Fibroblast of the aortic adventitia (primary cell): Measurements from ENCODE around the gene FSIP2. TPM values are rescaled to one million over a fixed set of nuclear protein-coding genes. Genes with fewer than 3 reads are reported as not detected.
A peak's percentile ranks its signal among the peaks of the same experiment; 100 is the strongest.

ENCODE experiments used
- DNase-seq: peaks from one replicate; pipeline ENCODE4 v3.0.0-alpha.2; 2010; ENCODE audit warnings: low read depth
- H3K4me3 ChIP-seq: 2 replicates; pipeline ENCODE4 v1.5.1; 2011; ENCODE audit warnings: low read depth, mild to moderate bottlenecking, control low read depth, low read length, moderate library complexity
- CTCF ChIP-seq: IDR thresholded peaks from 2 replicates; pipeline ENCODE4 v1.5.1; 2011; ENCODE audit warnings: mild to moderate bottlenecking, low read length, control low read depth, inconsistent platforms; ENCODE audit not compliant: insufficient read depth
- total RNA-seq: library from RNA; depleted of rRNA; stranded (reverse); fragments of >200 nt; gene quantifications from 2 replicates; pipeline ENCODE4 v1.2.3, GENCODE V29; 2012; ENCODE audit warnings: low replicate concordance

Gene FSIP2
- total RNA-seq, 1 donor: 1.6 TPM

DNA sequence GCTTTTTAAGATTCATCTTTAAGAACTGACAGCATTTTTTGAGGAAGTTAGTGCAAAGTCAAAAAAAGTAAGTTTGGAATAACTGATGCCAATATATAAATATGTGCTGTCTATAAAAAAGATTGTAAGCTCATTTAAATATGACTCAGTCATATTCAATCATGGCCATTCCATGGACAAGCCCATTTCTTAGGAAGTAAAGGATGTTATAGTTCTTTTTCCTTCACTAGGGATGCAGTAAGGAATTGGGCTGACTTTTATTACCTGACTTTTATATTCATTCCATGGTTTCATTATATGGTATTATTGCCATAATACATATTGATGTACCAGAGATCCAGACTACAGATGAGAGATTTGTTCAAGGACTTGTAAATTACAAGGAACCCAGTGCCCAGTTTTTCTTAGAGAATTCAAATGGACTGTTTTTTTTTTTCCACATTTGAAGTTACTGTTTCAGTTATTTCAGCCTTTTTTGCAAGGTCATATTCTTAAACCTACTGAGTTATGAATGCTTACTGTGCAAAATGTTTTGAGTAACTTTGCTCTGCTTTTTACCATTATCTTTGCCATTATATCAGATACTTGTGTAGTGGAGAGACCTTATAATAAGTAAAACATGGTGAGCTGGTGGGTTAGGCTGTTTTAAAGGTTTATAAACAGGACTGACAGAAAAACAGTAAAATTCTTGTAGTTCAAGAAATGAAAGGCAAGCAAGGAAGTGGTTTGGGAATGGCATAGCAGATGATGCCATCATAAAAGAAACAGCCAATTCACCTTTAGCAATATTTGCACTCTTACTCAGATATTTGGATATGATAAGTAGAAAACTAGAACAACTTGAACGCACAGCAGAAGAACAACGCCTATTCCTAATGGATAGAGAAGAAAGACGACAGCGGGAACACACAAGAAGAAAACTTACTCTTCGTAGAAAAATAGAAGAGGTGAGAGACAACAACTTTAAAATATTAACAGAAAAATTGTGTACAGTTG lies 7.6 kb downstream of the FSIP2 start:
- TF ChIP-seq CTCF: no peak
- no peak overlapping the region for H3K4me3 ChIP-seq
- DNase-seq: no peak

DNA sequence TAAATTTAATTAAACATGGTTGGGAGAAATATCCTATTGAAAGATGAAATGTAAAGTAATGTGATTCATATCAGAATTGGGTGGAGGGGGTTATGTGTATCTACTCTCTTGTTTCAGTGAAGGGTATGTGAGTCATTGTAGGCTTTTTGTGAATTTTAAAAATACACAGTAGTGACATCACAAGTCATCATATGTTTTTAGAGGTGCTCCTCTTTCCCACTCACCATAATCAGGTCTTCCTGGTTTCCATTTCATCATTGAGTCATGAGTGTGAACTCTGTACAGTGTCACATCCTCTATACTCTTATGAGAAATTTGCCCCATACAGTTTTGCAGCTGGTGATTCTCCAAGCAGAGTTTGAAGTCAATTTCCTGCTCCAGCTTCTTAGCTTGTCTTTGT lies 18.8 kb downstream of the FSIP2 start:
- DNase-seq: peak; percentile 4
- no peak overlapping the region for H3K4me3 ChIP-seq
- TF ChIP-seq CTCF: no peak

DNA sequence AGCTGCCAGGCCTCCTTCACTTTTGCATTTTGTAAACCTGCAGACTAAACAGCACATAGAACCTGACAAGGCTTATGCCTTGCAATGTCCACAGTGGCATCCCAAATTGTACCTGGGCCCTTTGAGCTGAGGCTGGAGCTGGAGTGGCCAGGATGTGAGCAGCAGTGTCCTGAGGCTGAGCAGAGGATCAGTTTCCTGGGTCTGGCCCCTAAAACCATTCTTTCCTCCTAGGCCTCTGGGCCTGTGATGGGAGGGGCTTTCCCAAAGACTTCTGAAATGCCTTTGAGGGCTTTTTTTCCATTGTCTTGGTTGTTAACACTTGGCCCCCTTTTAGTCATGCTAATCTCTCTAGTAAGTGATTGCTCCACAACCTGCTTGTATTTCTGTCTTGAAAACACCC lies 32.8 kb downstream of the FSIP2 start:
- H3K4me3 ChIP-seq: no peak overlapping the region
- TF ChIP-seq CTCF: no peak
- DNase-seq: no peak

- no peak for TF ChIP-seq CTCF
- DNase-seq: peak; percentile 6
- H3K4me3 ChIP-seq: no peak overlapping the region
These were observed 42.3 kb downstream of the FSIP2 start for GRCh38 chr2:185780890-185781289.

DNA sequence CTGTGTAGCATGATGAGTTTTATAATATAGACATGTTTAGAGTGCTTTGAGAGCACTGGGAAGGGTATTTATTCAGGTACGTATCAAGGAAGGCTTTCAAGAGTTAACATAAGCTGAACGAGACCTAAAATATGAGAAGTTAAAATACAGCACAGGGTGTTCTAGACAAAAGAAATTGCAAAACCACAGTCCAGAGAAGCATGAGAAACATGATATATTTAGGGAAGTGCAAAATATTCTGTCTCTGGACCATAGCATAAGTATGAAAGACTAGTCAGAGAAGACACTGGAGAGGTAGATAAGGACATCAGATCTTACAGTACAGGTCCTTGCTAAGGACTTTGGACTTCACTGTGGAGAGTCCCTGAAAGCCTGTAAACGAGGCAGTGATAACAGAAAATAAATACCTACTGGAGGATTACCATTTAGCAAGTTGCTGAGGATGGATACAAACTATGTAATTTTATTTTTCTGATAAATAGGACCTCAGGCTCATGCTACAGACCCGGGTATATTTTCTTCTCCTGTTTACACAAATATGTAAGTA lies 43.7 kb downstream of the FSIP2 start:
- H3K4me3 ChIP-seq: no peak overlapping the region
- no peak for TF ChIP-seq CTCF
- no peak for DNase-seq

DNA sequence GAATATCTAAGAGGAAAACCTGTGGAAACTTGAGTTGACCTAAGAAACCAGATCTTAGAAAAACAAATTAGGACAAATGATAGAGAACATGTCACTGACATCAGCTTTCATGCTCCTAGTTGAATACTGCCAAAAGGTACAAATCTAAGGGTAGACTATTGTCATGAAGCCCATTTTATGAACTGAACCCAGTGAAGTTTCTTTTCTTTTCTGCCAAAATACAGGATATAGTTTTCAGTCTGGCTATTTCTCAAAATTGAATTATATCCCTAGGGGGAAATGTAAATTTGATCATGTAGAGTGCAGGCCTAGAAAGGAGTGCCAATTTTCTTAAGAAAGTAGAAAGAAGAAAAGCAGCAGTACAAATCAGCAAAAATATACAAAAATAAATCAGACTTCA lies 46.6 kb downstream of the FSIP2 start:
- no peak for DNase-seq

More for the DNA sequence above, 46.6 kb downstream of the FSIP2 start:
- no peak for TF ChIP-seq CTCF
- H3K4me3 ChIP-seq: no peak overlapping the region
